ENCODE measurements around the gene SAMD14.

DNA sequence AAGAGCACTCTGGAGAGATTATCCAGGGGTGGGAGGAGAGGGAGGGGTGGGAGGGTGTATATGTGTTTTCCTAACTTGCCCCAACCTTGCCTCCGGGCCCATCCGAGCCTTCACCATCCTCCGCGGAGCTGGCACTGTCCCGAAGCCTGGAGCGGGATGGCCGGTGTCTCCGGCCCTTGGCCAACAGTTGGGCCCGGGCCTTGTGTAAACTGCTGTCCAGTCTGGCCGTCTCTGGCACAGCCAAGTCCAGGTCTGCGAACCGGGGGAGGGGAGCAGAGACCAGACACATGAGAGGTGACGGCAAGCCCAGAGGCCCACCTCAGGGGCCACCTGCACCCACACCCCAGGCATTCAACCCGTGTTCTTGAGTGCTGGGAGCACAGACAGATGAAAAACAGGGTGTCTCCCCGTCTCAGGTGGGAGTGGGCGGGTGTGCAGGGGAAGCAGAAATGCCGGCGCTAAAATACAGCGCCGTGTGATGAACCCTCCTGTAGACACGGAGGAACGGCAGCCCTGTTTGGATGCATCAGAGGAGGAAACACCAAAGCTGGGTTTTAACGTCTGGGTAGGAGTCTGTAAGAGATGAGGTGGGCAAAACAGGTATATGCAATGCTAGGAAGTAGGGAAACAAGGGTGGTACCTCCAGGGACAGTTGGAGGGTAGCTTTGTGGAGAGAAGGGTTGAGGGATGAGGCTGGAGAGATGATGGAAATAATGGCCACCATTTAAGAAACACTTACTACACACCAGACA is 11.7 kb downstream of the SAMD14 start:
- TF ChIP-seq, protein P1, sequence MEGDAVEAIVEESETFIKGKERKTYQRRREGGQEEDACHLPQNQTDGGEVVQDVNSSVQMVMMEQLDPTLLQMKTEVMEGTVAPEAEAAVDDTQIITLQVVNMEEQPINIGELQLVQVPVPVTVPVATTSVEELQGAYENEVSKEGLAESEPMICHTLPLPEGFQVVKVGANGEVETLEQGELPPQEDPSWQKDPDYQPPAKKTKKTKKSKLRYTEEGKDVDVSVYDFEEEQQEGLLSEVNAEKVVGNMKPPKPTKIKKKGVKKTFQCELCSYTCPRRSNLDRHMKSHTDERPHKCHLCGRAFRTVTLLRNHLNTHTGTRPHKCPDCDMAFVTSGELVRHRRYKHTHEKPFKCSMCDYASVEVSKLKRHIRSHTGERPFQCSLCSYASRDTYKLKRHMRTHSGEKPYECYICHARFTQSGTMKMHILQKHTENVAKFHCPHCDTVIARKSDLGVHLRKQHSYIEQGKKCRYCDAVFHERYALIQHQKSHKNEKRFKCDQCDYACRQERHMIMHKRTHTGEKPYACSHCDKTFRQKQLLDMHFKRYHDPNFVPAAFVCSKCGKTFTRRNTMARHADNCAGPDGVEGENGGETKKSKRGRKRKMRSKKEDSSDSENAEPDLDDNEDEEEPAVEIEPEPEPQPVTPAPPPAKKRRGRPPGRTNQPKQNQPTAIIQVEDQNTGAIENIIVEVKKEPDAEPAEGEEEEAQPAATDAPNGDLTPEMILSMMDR (IDR thresholded peaks at IDR 0.05 in 4 of 5, conservative IDR thresholded peaks at IDR 0.05 in 1 of 5), result no peak
- no peak for TF ChIP-seq POLR2A (IDR thresholded peaks at IDR 0.05)
